Stimulated activated memory B cell treated with anti-CD40 and anti-IgM and Interleukin-4, amounts not matched to agents 10 μg/mL and 1 μg/mL and 100 μg/mL, for 72 hours (primary cell): ENCODE data around the gene CAMSAP2.

ENCODE experiments used
- ATAC-seq: fragments of 150-1000 bp; cut with Tn5 transposase; 2 replicates; pipeline ENCODE4 v1.10.0; 2021
- H3K27ac Mint-ChIP-seq: one replicate; pipeline ENCODE4 v1.8.0; 2022; ENCODE audit warnings: mild to moderate bottlenecking, mixed read lengths
- H3K27me3 Mint-ChIP-seq: one replicate; pipeline ENCODE4 v1.8.0; 2022; ENCODE audit warnings: mixed read lengths
- H3K36me3 Mint-ChIP-seq: one replicate; pipeline ENCODE4 v1.8.0; 2022; ENCODE audit warnings: mixed read lengths
- H3K4me1 Mint-ChIP-seq: one replicate; pipeline ENCODE4 v1.8.0; 2022; ENCODE audit warnings: mixed read lengths
- H3K4me3 Mint-ChIP-seq: one replicate; pipeline ENCODE4 v1.8.0; 2022; ENCODE audit warnings: mild to moderate bottlenecking, moderate library complexity, mixed read lengths
- H3K9me3 Mint-ChIP-seq: one replicate; pipeline ENCODE4 v1.8.0; 2022; ENCODE audit warnings: mixed read lengths

CAMSAP2 gene

GRCh38 chr1:200888349-200888838 lies 149.7 kb downstream of the CAMSAP2 start:
- Mint-ChIP-seq H3K27me3 (peaks cover 29% of the 10 kb centered on the region), H3K4me1 (peaks cover 62% of the 10 kb centered on the region), H3K27ac (peak overlapping the region; percentile 61), H3K4me3 (peak overlapping the region; percentile 36), H3K9me3 (no peaks in the 10 kb centered on the region), H3K36me3 (no peaks in the 10 kb centered on the region)
- ATAC-seq: peak; percentile 99

- peak overlapping the region; percentile 61 for H3K27ac Mint-ChIP-seq
- no peak for ATAC-seq
- H3K4me3 Mint-ChIP-seq: no peak overlapping the region
- no peaks in the 10 kb centered on the region for H3K36me3 Mint-ChIP-seq
- no peaks in the 10 kb centered on the region for H3K9me3 Mint-ChIP-seq
- peaks cover 41% of the 10 kb centered on the region for H3K27me3 Mint-ChIP-seq
- H3K4me1 Mint-ChIP-seq: peaks cover 62% of the 10 kb centered on the region
Observed at GRCh38 chr1:200889571-200889970, 150.9 kb downstream of the CAMSAP2 start.

GRCh38 chr1:200890027-200890426 lies 151.3 kb downstream of the CAMSAP2 start:
- H3K4me1 Mint-ChIP-seq: peaks cover 62% of the 10 kb centered on the region
- H3K27ac Mint-ChIP-seq: no peak overlapping the region
- no peaks in the 10 kb centered on the region for H3K36me3 Mint-ChIP-seq
- no peak for ATAC-seq
- no peaks in the 10 kb centered on the region for H3K9me3 Mint-ChIP-seq
- H3K27me3 Mint-ChIP-seq: peaks cover 44% of the 10 kb centered on the region
- H3K4me3 Mint-ChIP-seq: no peak overlapping the region

- Mint-ChIP-seq H3K4me1 (peaks cover 72% of the 10 kb centered on the region), H3K36me3 (no peaks in the 10 kb centered on the region), H3K27ac (peak overlapping the region; percentile 58), H3K4me3 (peak overlapping the region; percentile 77), H3K9me3 (no peaks in the 10 kb centered on the region), H3K27me3 (peaks cover 44% of the 10 kb centered on the region)
- ATAC-seq: no peak
Observed at GRCh38 chr1:200890818-200891773, 152.4 kb downstream of the CAMSAP2 start.

- Mint-ChIP-seq H3K27me3 (peaks cover 44% of the 10 kb centered on the region), H3K27ac (peak overlapping the region; percentile 58), H3K4me1 (peaks cover 69% of the 10 kb centered on the region), H3K4me3 (peak overlapping the region; percentile 77), H3K36me3 (no peaks in the 10 kb centered on the region), H3K9me3 (no peaks in the 10 kb centered on the region)
- no peak for ATAC-seq
Observed at GRCh38 chr1:200891774-200892157, 153.1 kb downstream of the CAMSAP2 start.

- Mint-ChIP-seq H3K27ac (no peak overlapping the region), H3K4me3 (no peak overlapping the region), H3K9me3 (no peaks in the 10 kb centered on the region), H3K4me1 (peaks cover 62% of the 10 kb centered on the region), H3K27me3 (peaks cover 44% of the 10 kb centered on the region), H3K36me3 (no peaks in the 10 kb centered on the region)
- ATAC-seq: no peak
Observed at GRCh38 chr1:200892546-200892945, 153.9 kb downstream of the CAMSAP2 start.

- Mint-ChIP-seq H3K4me3 (no peak overlapping the region), H3K36me3 (no peaks in the 10 kb centered on the region), H3K27ac (no peak overlapping the region), H3K4me1 (peaks cover 59% of the 10 kb centered on the region), H3K27me3 (peaks cover 46% of the 10 kb centered on the region), H3K9me3 (no peaks in the 10 kb centered on the region)
- ATAC-seq: no peak
Observed at GRCh38 chr1:200892958-200893357, 154.3 kb downstream of the CAMSAP2 start.

GRCh38 chr1:200893411-200893901 lies 154.8 kb downstream of the CAMSAP2 start:
- no peaks in the 10 kb centered on the region for H3K9me3 Mint-ChIP-seq
- peaks cover 51% of the 10 kb centered on the region for H3K27me3 Mint-ChIP-seq
- H3K4me3 Mint-ChIP-seq: no peak overlapping the region
- H3K27ac Mint-ChIP-seq: no peak overlapping the region
- H3K36me3 Mint-ChIP-seq: no peaks in the 10 kb centered on the region
- ATAC-seq: no peak
- H3K4me1 Mint-ChIP-seq: peaks cover 58% of the 10 kb centered on the region

- Mint-ChIP-seq H3K27ac (no peak within 1 kb of the TSS), H3K4me1 (peaks cover 50% of the 10 kb centered on the region), H3K4me3 (no peak within 1 kb of the TSS), H3K9me3 (no peaks in the 10 kb centered on the region), H3K27me3 (peaks cover 58% of the 10 kb centered on the region), H3K36me3 (no peaks in the 10 kb centered on the region)
- ATAC-seq: no peak
Observed at GRCh38 chr1:200894712-200895442, 156.2 kb downstream of the CAMSAP2 start, which contains the start of gene INAVA. INAVA (plus strand) TSS chr1:200894900; CDS start chr1:200898401, 3,501 bp downstream.

GRCh38 chr1:200895443-200895789 lies 156.7 kb downstream of the CAMSAP2 start:
- Mint-ChIP-seq H3K36me3 (no peaks in the 10 kb centered on the region), H3K27me3 (peaks cover 55% of the 10 kb centered on the region), H3K4me1 (peaks cover 45% of the 10 kb centered on the region), H3K4me3 (no peak overlapping the region), H3K9me3 (no peaks in the 10 kb centered on the region), H3K27ac (no peak overlapping the region)
- ATAC-seq: no peak

GRCh38 chr1:200895801-200896530 lies 157.3 kb downstream of the CAMSAP2 start:
- H3K27ac Mint-ChIP-seq: no peak overlapping the region
- H3K4me3 Mint-ChIP-seq: no peak overlapping the region
- H3K9me3 Mint-ChIP-seq: no peaks in the 10 kb centered on the region
- H3K4me1 Mint-ChIP-seq: peaks cover 40% of the 10 kb centered on the region
- H3K27me3 Mint-ChIP-seq: peaks cover 49% of the 10 kb centered on the region
- H3K36me3 Mint-ChIP-seq: no peaks in the 10 kb centered on the region
- ATAC-seq: peak; percentile 47

GRCh38 chr1:200896531-200897196 lies 158.0 kb downstream of the CAMSAP2 start:
- Mint-ChIP-seq H3K9me3 (no peaks in the 10 kb centered on the region), H3K27ac (no peak overlapping the region), H3K36me3 (no peaks in the 10 kb centered on the region), H3K27me3 (peaks cover 45% of the 10 kb centered on the region), H3K4me3 (no peak overlapping the region), H3K4me1 (peaks cover 33% of the 10 kb centered on the region)
- ATAC-seq: peak; percentile 3

- Mint-ChIP-seq H3K36me3 (no peaks in the 10 kb centered on the region), H3K9me3 (no peaks in the 10 kb centered on the region), H3K4me1 (peaks cover 27% of the 10 kb centered on the region), H3K27me3 (peaks cover 40% of the 10 kb centered on the region), H3K27ac (no peak overlapping the region), H3K4me3 (no peak overlapping the region)
- ATAC-seq: no peak
Observed at GRCh38 chr1:200897259-200897658, 158.6 kb downstream of the CAMSAP2 start.

GRCh38 chr1:200899015-200899386 lies 160.3 kb downstream of the CAMSAP2 start:
- Mint-ChIP-seq H3K36me3 (no peaks in the 10 kb centered on the region), H3K4me3 (no peak overlapping the region), H3K27ac (no peak overlapping the region), H3K9me3 (no peaks in the 10 kb centered on the region), H3K4me1 (peaks cover 29% of the 10 kb centered on the region), H3K27me3 (peaks cover 22% of the 10 kb centered on the region)
- no peak for ATAC-seq
